ENCODE results near the gene ACTR3C.

- TF ChIP-seq, protein P1, sequence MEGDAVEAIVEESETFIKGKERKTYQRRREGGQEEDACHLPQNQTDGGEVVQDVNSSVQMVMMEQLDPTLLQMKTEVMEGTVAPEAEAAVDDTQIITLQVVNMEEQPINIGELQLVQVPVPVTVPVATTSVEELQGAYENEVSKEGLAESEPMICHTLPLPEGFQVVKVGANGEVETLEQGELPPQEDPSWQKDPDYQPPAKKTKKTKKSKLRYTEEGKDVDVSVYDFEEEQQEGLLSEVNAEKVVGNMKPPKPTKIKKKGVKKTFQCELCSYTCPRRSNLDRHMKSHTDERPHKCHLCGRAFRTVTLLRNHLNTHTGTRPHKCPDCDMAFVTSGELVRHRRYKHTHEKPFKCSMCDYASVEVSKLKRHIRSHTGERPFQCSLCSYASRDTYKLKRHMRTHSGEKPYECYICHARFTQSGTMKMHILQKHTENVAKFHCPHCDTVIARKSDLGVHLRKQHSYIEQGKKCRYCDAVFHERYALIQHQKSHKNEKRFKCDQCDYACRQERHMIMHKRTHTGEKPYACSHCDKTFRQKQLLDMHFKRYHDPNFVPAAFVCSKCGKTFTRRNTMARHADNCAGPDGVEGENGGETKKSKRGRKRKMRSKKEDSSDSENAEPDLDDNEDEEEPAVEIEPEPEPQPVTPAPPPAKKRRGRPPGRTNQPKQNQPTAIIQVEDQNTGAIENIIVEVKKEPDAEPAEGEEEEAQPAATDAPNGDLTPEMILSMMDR (IDR thresholded peaks at IDR 0.05 in 2 of 3, conservative IDR thresholded peaks at IDR 0.05 in 1 of 3; ENCODE audit: control insufficient read depth in 2 of 3, extremely low read depth in 1 of 3, insufficient read depth in 1 of 3, low read depth in 3 of 3, low read length in 3 of 3) = no peak
- TF ChIP-seq SPI1 (IDR thresholded peaks at IDR 0.05; ENCODE audit: borderline replicate concordance, insufficient read depth, low read depth, low read length) (no peak), JUNB (IDR thresholded peaks at IDR 0.05) (no peak), POLR2A (IDR thresholded peaks at IDR 0.05; ENCODE audit: low read depth, low read length) (no peak), EGR1 (IDR thresholded peaks at IDR 0.05; ENCODE audit: borderline replicate concordance in 1 of 2, low read depth in 2 of 2, low read length in 2 of 2) (no peak)
- TF ChIP-seq, protein P2, sequence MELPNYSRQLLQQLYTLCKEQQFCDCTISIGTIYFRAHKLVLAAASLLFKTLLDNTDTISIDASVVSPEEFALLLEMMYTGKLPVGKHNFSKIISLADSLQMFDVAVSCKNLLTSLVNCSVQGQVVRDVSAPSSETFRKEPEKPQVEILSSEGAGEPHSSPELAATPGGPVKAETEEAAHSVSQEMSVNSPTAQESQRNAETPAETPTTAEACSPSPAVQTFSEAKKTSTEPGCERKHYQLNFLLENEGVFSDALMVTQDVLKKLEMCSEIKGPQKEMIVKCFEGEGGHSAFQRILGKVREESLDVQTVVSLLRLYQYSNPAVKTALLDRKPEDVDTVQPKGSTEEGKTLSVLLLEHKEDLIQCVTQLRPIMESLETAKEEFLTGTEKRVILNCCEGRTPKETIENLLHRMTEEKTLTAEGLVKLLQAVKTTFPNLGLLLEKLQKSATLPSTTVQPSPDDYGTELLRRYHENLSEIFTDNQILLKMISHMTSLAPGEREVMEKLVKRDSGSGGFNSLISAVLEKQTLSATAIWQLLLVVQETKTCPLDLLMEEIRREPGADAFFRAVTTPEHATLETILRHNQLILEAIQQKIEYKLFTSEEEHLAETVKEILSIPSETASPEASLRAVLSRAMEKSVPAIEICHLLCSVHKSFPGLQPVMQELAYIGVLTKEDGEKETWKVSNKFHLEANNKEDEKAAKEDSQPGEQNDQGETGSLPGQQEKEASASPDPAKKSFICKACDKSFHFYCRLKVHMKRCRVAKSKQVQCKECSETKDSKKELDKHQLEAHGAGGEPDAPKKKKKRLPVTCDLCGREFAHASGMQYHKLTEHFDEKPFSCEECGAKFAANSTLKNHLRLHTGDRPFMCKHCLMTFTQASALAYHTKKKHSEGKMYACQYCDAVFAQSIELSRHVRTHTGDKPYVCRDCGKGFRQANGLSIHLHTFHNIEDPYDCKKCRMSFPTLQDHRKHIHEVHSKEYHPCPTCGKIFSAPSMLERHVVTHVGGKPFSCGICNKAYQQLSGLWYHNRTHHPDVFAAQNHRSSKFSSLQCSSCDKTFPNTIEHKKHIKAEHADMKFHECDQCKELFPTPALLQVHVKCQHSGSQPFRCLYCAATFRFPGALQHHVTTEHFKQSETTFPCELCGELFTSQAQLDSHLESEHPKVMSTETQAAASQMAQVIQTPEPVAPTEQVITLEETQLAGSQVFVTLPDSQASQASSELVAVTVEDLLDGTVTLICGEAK (IDR thresholded peaks at IDR 0.05; ENCODE audit: borderline replicate concordance) = no peak
These were observed 21.7 kb upstream of the ACTR3C start for GRCh38 chr7:150345012-150345411.
